T-cell (primary cell): ENCODE results near the gene INO80D. TPM values are rescaled to one million over a fixed set of nuclear protein-coding genes. Genes with fewer than 3 reads are reported as not detected.

Experiments used
- total RNA-seq, 35 experiments: library from RNA in 6 of 35; stranded (reverse) in 6 of 35; fragments of 120-200 nt in 1 of 35; gene quantifications; one replicate each; pipeline versions ENCODE4 v1.2.1 to v1.2.4 and lab custom pipeline; 2013 to 2026

INO80D gene
- total RNA-seq, 5 donors from 2014 or later (not counting 1 experiment from before 2014, with no cell fraction given) = 34.2 to 49.8 (median 41.9) TPM

Other genes with a start within 250 kb of the INO80D start
- gene NDUFS1, start 73.3 kb upstream of the INO80D start, total RNA-seq = 10 to 100 TPM; 42.1 to 58.1 (median 51.4) TPM
- gene EEF1B2, start 73.7 kb upstream of the INO80D start, total RNA-seq = 1,000 to 10,000 TPM in 1 of 5 donors, 100 to 1,000 TPM in 4; 803 to 1,031 (median 879) TPM
- gene ZDBF2, start 188.5 kb upstream of the INO80D start, total RNA-seq = 10 to 100 TPM; 13.5 to 21.3 (median 14.8) TPM